ENCODE data around the gene NAP1L5.

NAP1L5 gene

GRCh38 chr4:88661739-88662138 lies 35.9 kb downstream of the NAP1L5 start:
- DNase-seq (ENCODE audit: low read depth in 1 of 2, low spot score in 1 of 2), result no peak

GRCh38 chr4:88660446-88661294 lies 37.0 kb downstream of the NAP1L5 start:
- no peak for DNase-seq (ENCODE audit: low read depth in 1 of 2, low spot score in 1 of 2)

- DNase-seq (ENCODE audit: low read depth in 1 of 2, low spot score in 1 of 2), result no peak
Measured at GRCh38 chr4:88659890-88660208, 37.8 kb downstream of the NAP1L5 start.

GRCh38 chr4:88659055-88659889 lies 38.4 kb downstream of the NAP1L5 start:
- DNase-seq (ENCODE audit: low read depth in 1 of 2, low spot score in 1 of 2), result peak in 1 of 2 donors; percentile 14

GRCh38 chr4:88655226-88655625 lies 42.4 kb downstream of the NAP1L5 start:
- DNase-seq (ENCODE audit: low read depth in 1 of 2, low spot score in 1 of 2), result no peak

GRCh38 chr4:88653371-88653946 lies 44.2 kb downstream of the NAP1L5 start:
- no peak for DNase-seq (ENCODE audit: low read depth in 1 of 2, low spot score in 1 of 2)

GRCh38 chr4:88649716-88650115 lies 47.9 kb downstream of the NAP1L5 start:
- no peak for DNase-seq (ENCODE audit: low read depth in 1 of 2, low spot score in 1 of 2)

- DNase-seq (ENCODE audit: low read depth in 1 of 2, low spot score in 1 of 2), result no peak
Measured at GRCh38 chr4:88646528-88647280, 50.9 kb downstream of the NAP1L5 start.

- no peak for DNase-seq (ENCODE audit: low read depth in 1 of 2, low spot score in 1 of 2)
Measured at GRCh38 chr4:88645994-88646393, 51.6 kb downstream of the NAP1L5 start.

Data from activated CD4-positive, alpha-beta T cell treated with anti-CD3 and anti-CD28 coated beads, Interleukin-2, amount 50 U/mL, for 24 hours (primary cell).